Fibroblast of the aortic adventitia (primary cell): ENCODE results near the gene SRCIN1. TPM values are rescaled to one million over a fixed set of nuclear protein-coding genes. Genes with fewer than 3 reads are reported as not detected.

Source experiments
- DNase-seq: peaks from one replicate; pipeline ENCODE4 v3.0.0-alpha.2; 2010; ENCODE audit warnings: low read depth
- H3K4me3 ChIP-seq: 2 replicates; pipeline ENCODE4 v1.5.1; 2011; ENCODE audit warnings: low read depth, mild to moderate bottlenecking, control low read depth, low read length, moderate library complexity
- CTCF ChIP-seq: IDR thresholded peaks from 2 replicates; pipeline ENCODE4 v1.5.1; 2011; ENCODE audit warnings: mild to moderate bottlenecking, low read length, control low read depth, inconsistent platforms; ENCODE audit not compliant: insufficient read depth
- total RNA-seq: library from RNA; depleted of rRNA; stranded (reverse); fragments of >200 nt; gene quantifications from 2 replicates; pipeline ENCODE4 v1.2.3, GENCODE V29; 2012; ENCODE audit warnings: low replicate concordance

Gene SRCIN1
- total RNA-seq, 1 donor = not detected

GRCh38 chr17:38562215-38562569 is 43.6 kb downstream of the SRCIN1 start:
- DNase-seq = no peak
- H3K4me3 ChIP-seq = no peak overlapping the region
- TF ChIP-seq CTCF = no peak

DNA sequence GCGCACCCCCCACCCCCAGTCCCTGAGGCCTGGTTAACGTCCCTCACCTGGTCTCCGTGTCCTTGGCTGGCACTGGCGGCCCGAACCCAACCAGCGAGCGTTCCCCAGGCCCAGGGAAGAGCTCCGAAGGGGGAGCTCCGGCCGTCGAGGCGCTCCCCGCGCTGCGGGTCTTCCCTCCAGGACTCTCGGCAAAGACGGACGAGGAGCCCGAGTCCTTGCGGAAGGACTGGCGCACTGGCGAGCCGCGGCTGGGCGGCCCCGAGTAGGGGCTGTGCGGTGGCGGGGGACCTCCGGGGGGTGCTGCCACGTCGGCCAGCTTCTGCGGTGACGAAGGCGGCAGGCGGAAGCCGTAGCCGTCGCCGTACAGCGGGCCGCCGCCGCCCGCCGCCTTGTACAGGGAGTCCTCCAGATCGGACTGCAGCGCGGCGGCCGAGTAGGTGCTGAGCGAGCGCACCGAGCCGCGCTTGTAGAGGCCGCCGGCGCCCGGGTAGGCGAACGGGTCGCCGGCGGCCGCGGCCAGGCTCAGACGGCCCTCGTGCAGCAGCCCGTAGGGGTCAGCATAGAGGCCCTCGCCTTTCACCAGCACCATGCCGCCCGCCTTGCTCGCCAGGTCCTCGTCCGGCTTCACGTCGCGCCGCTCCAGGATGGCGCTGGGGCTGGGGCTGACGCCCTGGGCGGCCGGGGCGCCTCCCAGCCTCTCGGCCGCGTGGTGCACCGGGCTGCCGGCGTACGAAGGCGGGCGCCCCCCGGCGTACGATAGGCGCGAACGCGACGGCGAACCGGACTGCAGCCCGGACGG is 44.1 kb downstream of the SRCIN1 start:
- DNase-seq = no peak
- TF ChIP-seq CTCF = no peak
- no peak overlapping the region for H3K4me3 ChIP-seq

GRCh38 chr17:38560503-38561318 is 45.0 kb downstream of the SRCIN1 start:
- no peak overlapping the region for H3K4me3 ChIP-seq
- peak; percentile 51 for DNase-seq
- no peak for TF ChIP-seq CTCF

DNA sequence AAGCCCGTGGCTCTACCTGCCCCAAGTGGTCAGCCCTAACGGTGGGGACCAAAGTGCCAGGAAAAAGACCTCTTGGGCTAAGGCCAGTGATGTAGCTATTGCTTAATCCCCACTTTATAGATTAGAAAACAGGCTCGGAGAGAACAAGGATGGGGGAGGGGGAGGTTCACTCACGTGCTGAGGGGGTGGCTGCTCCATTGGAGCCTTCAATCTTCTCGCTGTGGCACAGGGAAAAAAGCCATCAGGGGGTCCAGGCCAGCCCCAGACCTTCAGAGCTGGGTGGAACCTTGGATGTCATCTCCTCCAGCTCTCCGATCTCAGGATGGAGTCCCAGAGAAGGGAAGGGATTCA is 45.9 kb downstream of the SRCIN1 start:
- H3K4me3 ChIP-seq = no peak overlapping the region
- no peak for TF ChIP-seq CTCF
- no peak for DNase-seq

DNA sequence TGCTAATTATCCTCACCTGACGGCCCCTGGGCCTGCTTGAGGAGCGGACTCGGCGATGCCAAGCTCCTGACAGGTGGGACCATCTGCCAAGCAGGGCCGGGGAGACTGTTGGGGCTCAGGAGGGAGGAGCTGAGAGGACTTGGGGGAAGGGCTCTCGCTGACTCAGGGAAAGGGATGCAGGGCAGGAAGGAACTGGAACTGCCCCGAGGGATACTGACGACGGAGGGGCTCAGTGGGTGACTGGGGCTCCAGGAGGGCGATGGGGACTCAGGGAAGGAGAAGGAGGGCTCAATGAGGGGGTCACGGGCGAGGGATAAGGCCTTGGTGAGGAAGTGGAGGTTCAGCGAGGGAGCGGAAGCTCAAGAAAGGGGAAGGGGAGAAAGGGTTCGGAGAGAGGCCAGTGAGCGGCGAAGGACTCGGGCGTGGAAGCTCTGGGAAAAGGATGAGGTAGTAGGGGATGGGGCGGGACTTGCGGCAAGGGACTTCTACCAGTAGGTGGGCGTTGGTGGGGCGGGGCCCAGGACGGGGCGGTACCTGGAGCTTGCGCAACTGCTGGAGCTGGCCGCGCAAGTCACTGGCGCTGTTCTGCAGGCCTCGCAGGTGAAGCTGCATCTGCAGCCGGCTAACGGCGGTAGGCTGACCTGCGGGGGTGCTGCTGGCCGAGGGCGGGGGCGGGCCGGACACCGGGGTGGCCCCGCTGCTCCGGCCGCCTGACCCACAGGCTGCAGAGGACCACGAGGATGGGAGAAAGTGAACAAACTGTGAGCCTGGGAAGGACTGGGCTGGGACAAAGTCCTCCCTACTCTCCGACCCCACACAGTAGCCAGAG is 46.5 kb downstream of the SRCIN1 start:
- H3K4me3 ChIP-seq = no peak overlapping the region
- peak; percentile 38 for DNase-seq
- TF ChIP-seq CTCF = no peak

GRCh38 chr17:38558728-38559050 is 47.1 kb downstream of the SRCIN1 start:
- no peak for DNase-seq
- TF ChIP-seq CTCF = no peak
- H3K4me3 ChIP-seq = peak overlapping the region; percentile 56
